ENCODE measurements around the gene POMT1. TPM values are rescaled to one million over a fixed set of nuclear protein-coding genes. Genes with fewer than 3 reads are reported as not detected.

POMT1 gene
- total RNA-seq, 4 donors from 2014 or later: 14.6 to 27.8 (median 18.4) TPM

DNA sequence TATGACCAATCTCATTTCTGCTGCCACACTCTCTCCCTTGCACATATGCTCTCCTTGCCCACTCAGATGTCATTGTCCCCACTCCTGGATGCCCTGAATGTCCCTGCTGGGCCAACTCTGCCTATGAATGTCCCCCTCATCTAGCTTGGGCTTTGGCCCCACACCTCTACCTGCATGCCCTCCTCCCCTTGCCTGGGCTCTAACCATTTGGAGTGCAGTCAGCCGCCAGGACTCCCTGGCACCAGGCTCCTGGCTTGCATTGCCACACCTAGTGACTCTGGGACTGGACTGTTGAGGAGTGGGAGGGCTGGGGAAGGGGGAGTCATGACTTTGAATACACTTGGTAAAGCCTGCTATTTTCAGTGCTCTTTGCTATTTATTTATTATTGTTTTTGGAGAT lies 41.6 kb upstream of the POMT1 start:
- H3K9me3 ChIP-seq: no peaks in the 10 kb centered on the region
- H3K4me1 ChIP-seq: no peaks in the 10 kb centered on the region
- no peak overlapping the region for H3K27ac ChIP-seq
- no peak for DNase-seq
- no peaks in the 10 kb centered on the region for H3K27me3 ChIP-seq
- H3K4me3 ChIP-seq: no peak overlapping the region
- peaks cover 32 to 100% (median 62%) of the 10 kb centered on the region in 3 donors for H3K36me3 ChIP-seq
- intact Hi-C loops (cut with DNase I): no loop called here
- TF ChIP-seq, protein P1, sequence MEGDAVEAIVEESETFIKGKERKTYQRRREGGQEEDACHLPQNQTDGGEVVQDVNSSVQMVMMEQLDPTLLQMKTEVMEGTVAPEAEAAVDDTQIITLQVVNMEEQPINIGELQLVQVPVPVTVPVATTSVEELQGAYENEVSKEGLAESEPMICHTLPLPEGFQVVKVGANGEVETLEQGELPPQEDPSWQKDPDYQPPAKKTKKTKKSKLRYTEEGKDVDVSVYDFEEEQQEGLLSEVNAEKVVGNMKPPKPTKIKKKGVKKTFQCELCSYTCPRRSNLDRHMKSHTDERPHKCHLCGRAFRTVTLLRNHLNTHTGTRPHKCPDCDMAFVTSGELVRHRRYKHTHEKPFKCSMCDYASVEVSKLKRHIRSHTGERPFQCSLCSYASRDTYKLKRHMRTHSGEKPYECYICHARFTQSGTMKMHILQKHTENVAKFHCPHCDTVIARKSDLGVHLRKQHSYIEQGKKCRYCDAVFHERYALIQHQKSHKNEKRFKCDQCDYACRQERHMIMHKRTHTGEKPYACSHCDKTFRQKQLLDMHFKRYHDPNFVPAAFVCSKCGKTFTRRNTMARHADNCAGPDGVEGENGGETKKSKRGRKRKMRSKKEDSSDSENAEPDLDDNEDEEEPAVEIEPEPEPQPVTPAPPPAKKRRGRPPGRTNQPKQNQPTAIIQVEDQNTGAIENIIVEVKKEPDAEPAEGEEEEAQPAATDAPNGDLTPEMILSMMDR (IDR thresholded peaks at IDR 0.05): no peak
- no peak for TF ChIP-seq POLR2A (IDR thresholded peaks at IDR 0.05)
- 100% methylated on average over 1 of the region's 1 CpG; no CpG with 5 or more reads in 1 of the 2 donors for WGBS, 2 donors

DNA sequence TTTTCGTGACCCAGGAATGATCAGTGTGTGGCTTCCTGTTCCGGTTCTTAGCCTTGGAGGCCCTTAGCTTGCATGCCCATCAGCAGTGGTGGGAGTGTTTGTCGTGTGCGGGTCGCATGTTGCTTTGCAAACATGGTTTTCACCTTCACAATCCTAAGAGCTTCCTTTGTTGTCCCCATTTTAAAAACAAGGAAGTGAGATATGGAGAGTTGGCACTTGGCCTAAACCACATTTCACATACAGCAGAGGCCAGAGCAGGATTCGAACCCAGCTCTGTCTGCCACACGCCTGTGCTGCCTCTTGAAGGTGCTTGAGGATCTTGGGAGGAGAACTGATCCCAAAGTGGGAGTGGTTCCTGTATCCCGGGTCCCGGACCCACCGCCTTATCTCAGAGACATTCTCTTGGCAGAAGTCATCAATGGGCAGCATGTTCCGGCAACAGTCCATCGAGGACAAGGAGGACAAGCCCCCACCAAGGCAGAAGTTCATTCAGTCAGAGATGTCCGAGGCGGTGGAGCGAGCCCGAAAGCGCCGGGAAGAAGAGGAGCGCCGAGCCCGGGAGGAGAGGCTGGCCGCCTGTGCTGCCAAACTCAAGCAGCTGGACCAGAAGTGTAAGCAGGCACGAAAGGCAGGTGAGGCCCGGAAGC lies 38.2 kb upstream of the POMT1 start:
- 87 to 93% methylated on average over 17 to 19 of the region's 24 CpGs for WGBS, 2 donors
- H3K9me3 ChIP-seq: no peaks in the 10 kb centered on the region
- intact Hi-C loops (cut with DNase I): no loop called here
- no peak for DNase-seq
- H3K4me3 ChIP-seq: no peak overlapping the region
- TF ChIP-seq POLR2A (IDR thresholded peaks at IDR 0.05): no peak
- TF ChIP-seq, protein P1 (IDR thresholded peaks at IDR 0.05): no peak
- no peaks in the 10 kb centered on the region for H3K27me3 ChIP-seq
- H3K36me3 ChIP-seq: peaks cover 52 to 100% (median 64%) of the 10 kb centered on the region in 3 donors
- no peaks in the 10 kb centered on the region for H3K4me1 ChIP-seq
- no peak overlapping the region for H3K27ac ChIP-seq

DNA sequence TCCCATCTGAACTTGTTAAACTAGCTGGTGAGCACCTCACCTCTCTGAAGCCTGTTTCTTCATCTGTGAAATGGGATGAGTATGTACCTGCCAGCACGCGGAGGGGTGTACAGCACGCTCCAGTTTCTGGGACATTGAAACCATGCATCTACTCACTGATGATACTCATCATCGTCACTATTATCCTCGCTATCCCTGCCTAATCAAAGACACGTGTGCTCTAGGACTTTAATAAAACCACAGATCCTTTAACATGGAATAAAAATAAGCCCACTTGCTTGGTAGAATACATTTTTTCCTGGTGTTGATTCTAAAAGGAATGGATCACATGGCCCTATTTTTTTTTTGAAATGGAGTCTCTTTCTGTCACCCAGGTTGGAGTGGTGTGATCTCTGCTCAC lies 37.3 kb upstream of the POMT1 start:
- intact Hi-C loops (cut with DNase I): no loop called here
- Histone ChIP-seq H3K4me3 (no peak overlapping the region), H3K4me1 (no peaks in the 10 kb centered on the region), H3K27me3 (no peaks in the 10 kb centered on the region), H3K36me3 (peaks cover 59 to 100% (median 66%) of the 10 kb centered on the region in 3 donors), H3K27ac (no peak overlapping the region), H3K9me3 (no peaks in the 10 kb centered on the region)
- no peak for DNase-seq
- TF ChIP-seq, protein P1 (IDR thresholded peaks at IDR 0.05): no peak
- TF ChIP-seq POLR2A (IDR thresholded peaks at IDR 0.05): no peak
- 87 to 92% methylated on average over 6 of the region's 6 CpGs for WGBS, 2 donors

DNA sequence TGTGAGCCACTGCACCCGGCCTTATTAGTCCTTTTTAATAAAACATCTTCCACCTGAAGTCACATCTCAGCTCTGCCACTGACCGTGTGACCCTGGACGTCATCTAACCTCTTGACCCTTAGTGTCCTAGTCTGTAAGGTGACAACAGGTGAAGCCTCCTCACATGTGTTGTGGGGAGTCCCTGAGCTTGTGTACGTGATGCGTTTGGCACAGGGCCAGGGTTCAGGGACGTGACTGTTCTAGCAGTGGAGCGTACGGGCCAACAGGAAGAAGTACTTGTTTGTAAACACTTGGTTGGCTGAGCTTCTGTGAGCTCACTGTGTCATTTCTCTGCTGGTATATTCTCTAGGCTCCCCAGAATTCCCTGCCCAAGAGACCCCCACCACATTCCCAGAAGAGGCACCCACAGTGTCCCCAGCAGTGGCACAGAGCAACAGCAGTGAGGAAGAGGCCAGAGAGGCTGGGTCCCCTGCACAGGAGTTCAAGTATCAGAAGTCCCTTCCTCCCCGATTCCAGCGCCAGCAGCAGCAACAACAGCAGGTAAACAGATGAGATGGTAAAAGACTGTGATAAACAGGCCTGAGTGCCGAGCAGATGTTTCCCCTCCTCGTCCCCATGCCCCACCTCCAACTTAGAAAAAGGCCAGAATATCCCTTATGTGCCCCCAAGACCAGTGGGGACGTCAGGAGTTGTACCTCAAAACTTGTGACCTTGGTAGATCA lies 35.3 kb upstream of the POMT1 start:
- intact Hi-C loops (cut with DNase I): no loop called here
- DNase-seq: no peak
- no peak for TF ChIP-seq POLR2A (IDR thresholded peaks at IDR 0.05)
- TF ChIP-seq, protein P1 (IDR thresholded peaks at IDR 0.05): no peak
- H3K36me3 ChIP-seq: peaks cover 58 to 100% (median 68%) of the 10 kb centered on the region in 3 donors
- H3K4me1 ChIP-seq: no peaks in the 10 kb centered on the region
- 73 to 84% methylated on average over 8 to 12 of the region's 13 CpGs for WGBS, 2 donors
- H3K4me3 ChIP-seq: no peak overlapping the region
- H3K27me3 ChIP-seq: no peaks in the 10 kb centered on the region
- H3K27ac ChIP-seq: no peak overlapping the region
- H3K9me3 ChIP-seq: no peaks in the 10 kb centered on the region

DNA sequence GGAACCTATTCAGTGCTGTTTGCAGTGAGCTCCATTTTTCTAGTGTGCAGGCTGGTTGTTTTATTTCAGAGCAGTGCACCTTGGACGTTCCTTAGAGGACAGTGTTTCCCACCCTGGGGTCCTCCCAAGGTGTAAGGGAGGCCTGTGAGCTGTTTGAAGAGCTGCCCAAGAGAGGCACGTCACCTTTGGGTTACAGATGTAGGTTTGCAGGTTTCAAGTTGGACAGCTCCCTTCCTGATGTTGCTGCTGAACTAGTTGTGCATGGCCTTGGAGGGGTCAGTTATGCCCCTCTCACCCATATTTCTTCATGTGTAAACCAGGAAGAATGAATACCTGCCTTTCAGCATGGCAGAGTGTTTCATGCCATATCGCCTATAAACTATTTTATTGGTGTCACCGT lies 34.7 kb upstream of the POMT1 start:
- Histone ChIP-seq H3K4me3 (no peak overlapping the region), H3K9me3 (no peaks in the 10 kb centered on the region), H3K36me3 (peaks cover 58 to 100% (median 68%) of the 10 kb centered on the region in 3 donors), H3K27ac (no peak overlapping the region), H3K27me3 (no peaks in the 10 kb centered on the region), H3K4me1 (no peaks in the 10 kb centered on the region)
- DNase-seq: no peak
- 91 to 92% methylated on average over 3 to 4 of the region's 4 CpGs for WGBS, 2 donors
- intact Hi-C loops (cut with DNase I): no loop called here
- TF ChIP-seq, protein P1 (IDR thresholded peaks at IDR 0.05): no peak
- no peak for TF ChIP-seq POLR2A (IDR thresholded peaks at IDR 0.05)
